Breast epithelium (tissue), 4 donors: Measurements from ENCODE around the gene TTC17. TPM values are rescaled to one million over a fixed set of nuclear protein-coding genes. Genes with fewer than 3 reads are reported as not detected.

Experiments
- DNase-seq, 2 donors: peaks; one replicate each; pipeline ENCODE4 v3.0.0-alpha.2; 2019; ENCODE audit warnings: low spot score in 2 of 2
- H3K27ac ChIP-seq, 2 donors: fragments of 200-600 bp; sonication (generic) in 1 of 2; one replicate each; pipeline ENCODE4 v1.5.1; 2016 to 2019; ENCODE audit warnings: mild to moderate bottlenecking in 1 of 2
- H3K27me3 ChIP-seq, 2 donors: fragments of 200-600 bp; sonication (generic) in 1 of 2; one replicate each; pipeline versions ENCODE4 v1.5.1 to v1.6.0; 2017 to 2019; ENCODE audit warnings: control low read depth in 1 of 2, mild to moderate bottlenecking in 1 of 2
- H3K36me3 ChIP-seq: fragments of 200-600 bp; one replicate; pipeline ENCODE4 v1.5.1; 2019
- H3K4me1 ChIP-seq, 2 donors: fragments of 200-600 bp; sonication (generic); one replicate each; pipeline ENCODE4 v1.5.1; 2016 to 2019; ENCODE audit warnings: control low read depth in 1 of 2
- H3K4me3 ChIP-seq, 3 donors: fragments of 200-600 bp; sonication (generic); 1 replicate in 2 of 3; 2 replicates in 1 of 3; pipeline ENCODE4 v1.5.1; 2016 to 2019; ENCODE audit warnings: mild to moderate bottlenecking in 3 of 3, moderate library complexity in 2 of 3
- H3K9me3 ChIP-seq, 2 donors: fragments of 200-600 bp; sonication (generic) in 1 of 2; one replicate each; pipeline ENCODE4 v1.5.1; 2016 to 2019; ENCODE audit warnings: control low read depth in 1 of 2
- CTCF ChIP-seq, 3 donors: fragments of 450-650 bp; IDR thresholded peaks; one replicate each; pipeline ENCODE4 v1.5.1; 2016 to 2017; ENCODE audit warnings: antibody characterized with exemption in 3 of 3, mild to moderate bottlenecking in 3 of 3, moderate library complexity in 3 of 3
- POLR2A ChIP-seq: fragments of 450-650 bp; IDR thresholded peaks from one replicate; pipeline ENCODE4 v1.6.1; 2016; ENCODE audit warnings: antibody characterized with exemption, mild to moderate bottlenecking, moderate library complexity
- POLR2AphosphoS5 ChIP-seq, 3 donors: sonication (generic); formaldehyde crosslinking; IDR thresholded peaks; one replicate each; pipeline ENCODE4 v1.6.1; 2017; ENCODE audit warnings: antibody characterized with exemption in 3 of 3
- intact Hi-C: fragments of 100-400 bp; cut with DNase I; formaldehyde crosslinking; loops from one replicate; pipeline ENCODE4 v1.15.1; 2023; ENCODE audit warnings: low total_unique reads
- total RNA-seq, 3 donors: library from RNA; depleted of rRNA; stranded (reverse); fragments of >200 nt; gene quantifications; one replicate each; pipeline ENCODE4 v1.1.0, GENCODE V29; 2016

The TTC17 gene
- total RNA-seq, 3 donors from 2014 or later, result 105 to 199 (median 154) TPM

GRCh38 chr11:43384393-43384792 lies 25.7 kb downstream of the TTC17 start:
- DNase-seq, result no peak
- H3K36me3 ChIP-seq, result no peaks in the 10 kb centered on the region

GRCh38 chr11:43392713-43393112 lies 34.0 kb downstream of the TTC17 start:
- intact Hi-C loops, result no loop called here
- Histone ChIP-seq H3K27ac (no peak overlapping the region), H3K36me3 (peaks cover 10% of the 10 kb centered on the region), H3K27me3 (no peaks in the 10 kb centered on the region), H3K9me3 (no peaks in the 10 kb centered on the region), H3K4me1 (no peaks in the 10 kb centered on the region), H3K4me3 (no peak overlapping the region)
- no peak for TF ChIP-seq POLR2AphosphoS5 (IDR thresholded peaks at IDR 0.05)
- no peak for TF ChIP-seq POLR2A
- no peak for TF ChIP-seq CTCF (IDR thresholded peaks at IDR 0.05)
- DNase-seq, result no peak

More at GRCh38 chr11:43384393-43384792, 25.7 kb downstream of the TTC17 start:
- TF ChIP-seq POLR2A (no peak), CTCF (IDR thresholded peaks at IDR 0.05) (no peak), POLR2AphosphoS5 (IDR thresholded peaks at IDR 0.05) (no peak)
- Histone ChIP-seq H3K4me3 (no peak overlapping the region), H3K27ac (no peak overlapping the region), H3K27me3 (no peaks in the 10 kb centered on the region), H3K9me3 (no peaks in the 10 kb centered on the region), H3K4me1 (no peaks in the 10 kb centered on the region)
- intact Hi-C loops, result no loop called here

- Histone ChIP-seq H3K4me1 (no peaks in the 10 kb centered on the region), H3K27me3 (no peaks in the 10 kb centered on the region), H3K9me3 (no peaks in the 10 kb centered on the region), H3K4me3 (no peak overlapping the region), H3K27ac (no peak overlapping the region), H3K36me3 (peaks cover 13% of the 10 kb centered on the region)
- intact Hi-C loops, result no loop called here
- no peak for DNase-seq
- no peak for TF ChIP-seq CTCF (IDR thresholded peaks at IDR 0.05)
- no peak for TF ChIP-seq POLR2A
- no peak for TF ChIP-seq POLR2AphosphoS5 (IDR thresholded peaks at IDR 0.05)
Observed at GRCh38 chr11:43393765-43394355, 35.1 kb downstream of the TTC17 start.

GRCh38 chr11:43396617-43397016 lies 37.9 kb downstream of the TTC17 start:
- H3K4me3 ChIP-seq, result no peak overlapping the region
- H3K9me3 ChIP-seq, result no peaks in the 10 kb centered on the region
- H3K36me3 ChIP-seq, result peaks cover 13% of the 10 kb centered on the region
- no peak overlapping the region for H3K27ac ChIP-seq
- intact Hi-C loops, result no loop called here
- H3K27me3 ChIP-seq, result no peaks in the 10 kb centered on the region
- no peaks in the 10 kb centered on the region for H3K4me1 ChIP-seq
- DNase-seq, result no peak
- TF ChIP-seq POLR2AphosphoS5 (IDR thresholded peaks at IDR 0.05) (no peak), CTCF (IDR thresholded peaks at IDR 0.05) (no peak), POLR2A (no peak)

- Histone ChIP-seq H3K9me3 (no peaks in the 10 kb centered on the region), H3K36me3 (peaks cover 13% of the 10 kb centered on the region), H3K4me3 (no peak overlapping the region), H3K27ac (no peak overlapping the region), H3K27me3 (no peaks in the 10 kb centered on the region), H3K4me1 (no peaks in the 10 kb centered on the region)
- DNase-seq, result no peak
- intact Hi-C loops, result no loop called here
- no peak for TF ChIP-seq CTCF (IDR thresholded peaks at IDR 0.05)
- no peak for TF ChIP-seq POLR2A
- TF ChIP-seq POLR2AphosphoS5 (IDR thresholded peaks at IDR 0.05), result no peak
Observed at GRCh38 chr11:43397251-43397650, 38.5 kb downstream of the TTC17 start.
